ENCODE results near the gene VRTN.
"Not testable (repeated sequence)": the region's sequence is repeated elsewhere in the genome, so short reads cannot be mapped to it uniquely, and the experiment has no call there.

VRTN gene

GRCh38 chr14:74326369-74327152, 21.7 kb upstream of the VRTN start:
- Histone ChIP-seq H3K27me3 (replicated peaks in 2 of 5; ENCODE audit: control insufficient read depth in 4 of 5, insufficient read depth in 5 of 5, low read length in 4 of 5) (no peaks in the 10 kb centered on the region), H3K4me3 (ENCODE audit: control insufficient read depth in 1 of 7, extremely low read depth in 1 of 7, insufficient read depth in 4 of 7, low read depth in 2 of 7, low read length in 6 of 7) (no peak overlapping the region), H3K27ac (ENCODE audit: insufficient read depth in 1 of 2, low read depth in 1 of 2, low read length in 2 of 2, poor library complexity in 1 of 2, severe bottlenecking in 2 of 2) (no peak overlapping the region), H3K9me3 (ENCODE audit: control extremely low read depth in 1 of 5, control insufficient read depth in 4 of 5, insufficient read depth in 2 of 5, low read depth in 1 of 5, low read length in 4 of 5) (no peaks in the 10 kb centered on the region), H3K4me1 (ENCODE audit: control extremely low read depth in 1 of 4, control insufficient read depth in 4 of 4, insufficient read depth in 4 of 4, low read length in 3 of 4) (no peaks in the 10 kb centered on the region), H3K36me3 (ENCODE audit: control insufficient read depth in 4 of 4, insufficient read depth in 4 of 4, low read length in 3 of 4) (no peaks in the 10 kb centered on the region)
- ChIA-PET CTCF (interaction anchor here (1.6 kb wide), 1 partner anchor 33 kb away, joined by 6 read pairs; no protein-coding TSS in a partner anchor), POLR2A (interaction anchor here (0.6 kb wide), 1 partner anchor 14 kb away, joined by 3 read pairs; no protein-coding TSS in a partner anchor)
- 65% methylated on average over 5 of the region's 10 CpGs for WGBS (ENCODE audit: insufficient coverage)
- no peak for DNase-seq

DNA sequence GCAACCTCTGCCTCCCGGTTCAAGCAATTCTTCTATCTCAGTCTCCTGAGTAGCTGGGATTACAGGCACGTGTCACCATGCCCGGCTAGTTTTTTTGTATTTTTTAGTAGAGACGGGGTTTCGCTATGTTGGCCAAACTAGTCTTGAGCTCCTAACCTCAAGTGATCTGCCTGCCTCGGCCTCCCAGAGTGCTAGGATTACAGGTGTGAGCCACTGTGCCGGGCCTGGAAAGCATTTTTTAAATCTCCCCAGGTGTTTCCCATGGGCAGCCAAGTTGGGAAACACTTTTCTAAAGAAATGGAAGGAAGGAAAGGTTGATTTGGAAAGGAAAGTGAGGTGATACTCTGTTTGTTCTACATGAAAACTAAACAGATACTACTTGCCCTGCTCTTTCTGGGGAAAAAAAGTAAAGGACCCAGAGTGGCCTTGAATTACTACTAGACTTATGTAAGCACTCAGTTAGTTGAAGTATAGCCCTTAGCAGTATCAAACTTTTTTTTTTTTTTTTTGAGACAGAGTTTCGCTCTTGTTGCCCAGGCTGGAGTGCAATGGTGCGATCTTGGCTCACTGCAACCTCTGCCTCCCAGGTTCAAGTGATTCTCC, 18.2 kb upstream of the VRTN start:
- H3K36me3 ChIP-seq (ENCODE audit: control insufficient read depth in 4 of 4, insufficient read depth in 4 of 4, low read length in 3 of 4); DNase-seq; H3K4me3 ChIP-seq (ENCODE audit: control insufficient read depth in 1 of 7, extremely low read depth in 1 of 7, insufficient read depth in 4 of 7, low read depth in 2 of 7, low read length in 6 of 7); H3K27ac ChIP-seq (ENCODE audit: insufficient read depth in 1 of 2, low read depth in 1 of 2, low read length in 2 of 2, poor library complexity in 1 of 2, severe bottlenecking in 2 of 2); POLR2A ChIA-PET; H3K9me3 ChIP-seq (ENCODE audit: control extremely low read depth in 1 of 5, control insufficient read depth in 4 of 5, insufficient read depth in 2 of 5, low read depth in 1 of 5, low read length in 4 of 5); H3K4me1 ChIP-seq (ENCODE audit: control extremely low read depth in 1 of 4, control insufficient read depth in 4 of 4, insufficient read depth in 4 of 4, low read length in 3 of 4); H3K27me3 ChIP-seq (replicated peaks in 2 of 5; ENCODE audit: control insufficient read depth in 4 of 5, insufficient read depth in 5 of 5, low read length in 4 of 5): not testable (repeated sequence)
- CTCF ChIA-PET = interaction anchor here (0.6 to 1.1 kb wide), 2 partner anchors 11 to 91 kb away, joined by 3 read pairs; no protein-coding TSS in a partner anchor
- WGBS (ENCODE audit: insufficient coverage) = 100% methylated on average over 4 of the region's 9 CpGs

- Histone ChIP-seq H3K36me3 (ENCODE audit: control insufficient read depth in 4 of 4, insufficient read depth in 4 of 4, low read length in 3 of 4) (no peaks in the 10 kb centered on the region), H3K27me3 (replicated peaks in 2 of 5; ENCODE audit: control insufficient read depth in 4 of 5, insufficient read depth in 5 of 5, low read length in 4 of 5) (peaks cover 0 to 4% (median 0%) of the 10 kb centered on the region in 5 experiments), H3K27ac (ENCODE audit: insufficient read depth in 1 of 2, low read depth in 1 of 2, low read length in 2 of 2, poor library complexity in 1 of 2, severe bottlenecking in 2 of 2) (no peak overlapping the region), H3K9me3 (ENCODE audit: control extremely low read depth in 1 of 5, control insufficient read depth in 4 of 5, insufficient read depth in 2 of 5, low read depth in 1 of 5, low read length in 4 of 5) (no peaks in the 10 kb centered on the region), H3K4me1 (ENCODE audit: control extremely low read depth in 1 of 4, control insufficient read depth in 4 of 4, insufficient read depth in 4 of 4, low read length in 3 of 4) (no peaks in the 10 kb centered on the region), H3K4me3 (ENCODE audit: control insufficient read depth in 1 of 7, extremely low read depth in 1 of 7, insufficient read depth in 4 of 7, low read depth in 2 of 7, low read length in 6 of 7) (no peak overlapping the region)
- CTCF ChIA-PET = interaction anchor here (0.9 kb wide), 1 partner anchor 10 kb away, joined by 3 read pairs; no protein-coding TSS in a partner anchor
- DNase-seq = peak in 2 of 3 donors; percentile 13 to 17
- POLR2A ChIA-PET = no interaction called here
- 24% methylated on average over 2 of the region's 4 CpGs for WGBS (ENCODE audit: insufficient coverage)
Measured at GRCh38 chr14:74333909-74334308, 14.4 kb upstream of the VRTN start.

DNA sequence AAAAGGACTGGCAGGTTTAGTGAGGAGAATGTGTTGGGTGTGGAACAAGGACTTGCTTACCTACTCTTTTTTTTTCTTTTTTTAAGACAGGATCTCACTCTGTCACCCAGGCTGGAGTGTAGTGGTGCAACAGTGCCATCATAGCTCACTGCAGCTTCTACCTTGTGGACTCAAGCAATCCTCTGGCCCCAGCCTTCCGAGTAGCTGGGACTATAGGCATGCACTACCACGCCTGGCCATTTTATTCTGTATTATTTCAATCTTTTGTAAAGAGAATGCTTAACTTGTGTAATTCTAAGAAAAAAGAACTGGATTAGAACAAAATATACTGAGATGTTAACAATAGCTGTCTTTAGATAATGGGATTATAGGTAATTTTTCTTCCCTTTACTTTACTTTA, 1.9 kb upstream of the VRTN start:
- POLR2A ChIA-PET = no interaction called here
- no peaks in the 10 kb centered on the region for H3K27me3 ChIP-seq (replicated peaks in 2 of 5; ENCODE audit: control insufficient read depth in 4 of 5, insufficient read depth in 5 of 5, low read length in 4 of 5)

GRCh38 chr14:74347097-74347794, 1.0 kb upstream of the VRTN start:
- WGBS (ENCODE audit: insufficient coverage) = 100% methylated on average over 4 of the region's 7 CpGs
- H3K27me3 ChIP-seq (replicated peaks in 2 of 5; ENCODE audit: control insufficient read depth in 4 of 5, insufficient read depth in 5 of 5, low read length in 4 of 5) = no peaks in the 10 kb centered on the region
- no peak overlapping the region for H3K27ac ChIP-seq (ENCODE audit: insufficient read depth in 1 of 2, low read depth in 1 of 2, low read length in 2 of 2, poor library complexity in 1 of 2, severe bottlenecking in 2 of 2)
- no peaks in the 10 kb centered on the region for H3K36me3 ChIP-seq (ENCODE audit: control insufficient read depth in 4 of 4, insufficient read depth in 4 of 4, low read length in 3 of 4)
- CTCF ChIA-PET = interaction anchor here (1.3 kb wide), 1 partner anchor 42 kb away, joined by 3 read pairs; no protein-coding TSS in a partner anchor
- H3K4me3 ChIP-seq (ENCODE audit: control insufficient read depth in 1 of 7, extremely low read depth in 1 of 7, insufficient read depth in 4 of 7, low read depth in 2 of 7, low read length in 6 of 7) = no peak overlapping the region
- POLR2A ChIA-PET = no interaction called here
- peaks cover 0 to 3% (median 1%) of the 10 kb centered on the region in 4 experiments for H3K4me1 ChIP-seq (ENCODE audit: control extremely low read depth in 1 of 4, control insufficient read depth in 4 of 4, insufficient read depth in 4 of 4, low read length in 3 of 4)
- no peaks in the 10 kb centered on the region for H3K9me3 ChIP-seq (ENCODE audit: control extremely low read depth in 1 of 5, control insufficient read depth in 4 of 5, insufficient read depth in 2 of 5, low read depth in 1 of 5, low read length in 4 of 5)
- no peak for DNase-seq

More for the DNA sequence above, 1.9 kb upstream of the VRTN start:
- 100% methylated on average over 1 of the region's 2 CpGs for WGBS (ENCODE audit: insufficient coverage)
- CTCF ChIA-PET = no interaction called here
- Histone ChIP-seq H3K4me3 (ENCODE audit: control insufficient read depth in 1 of 7, extremely low read depth in 1 of 7, insufficient read depth in 4 of 7, low read depth in 2 of 7, low read length in 6 of 7) (no peak overlapping the region), H3K27ac (ENCODE audit: insufficient read depth in 1 of 2, low read depth in 1 of 2, low read length in 2 of 2, poor library complexity in 1 of 2, severe bottlenecking in 2 of 2) (no peak overlapping the region), H3K4me1 (ENCODE audit: control extremely low read depth in 1 of 4, control insufficient read depth in 4 of 4, insufficient read depth in 4 of 4, low read length in 3 of 4) (peaks cover 0 to 3% (median 1%) of the 10 kb centered on the region in 4 experiments), H3K9me3 (ENCODE audit: control extremely low read depth in 1 of 5, control insufficient read depth in 4 of 5, insufficient read depth in 2 of 5, low read depth in 1 of 5, low read length in 4 of 5) (no peaks in the 10 kb centered on the region), H3K36me3 (ENCODE audit: control insufficient read depth in 4 of 4, insufficient read depth in 4 of 4, low read length in 3 of 4) (no peaks in the 10 kb centered on the region)
- no peak for DNase-seq

DNA sequence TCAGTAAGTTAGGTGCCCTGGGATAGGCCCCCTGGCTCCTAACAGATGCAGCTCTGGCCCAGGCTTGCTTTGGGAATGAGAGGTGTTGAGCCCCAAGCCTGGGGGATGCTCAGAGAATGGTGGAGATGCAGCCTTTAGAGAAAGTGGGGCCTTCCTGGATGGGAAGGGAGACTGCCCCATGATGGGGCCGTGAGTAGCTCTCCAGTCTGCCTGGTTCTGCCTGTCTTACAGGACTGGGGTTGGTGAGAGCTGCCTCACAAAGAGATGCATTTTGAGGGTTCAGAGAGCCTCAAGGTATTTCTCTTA, 523 bp upstream of the VRTN start:
- Histone ChIP-seq H3K36me3 (ENCODE audit: control insufficient read depth in 4 of 4, insufficient read depth in 4 of 4, low read length in 3 of 4) (no peaks in the 10 kb centered on the region), H3K9me3 (ENCODE audit: control extremely low read depth in 1 of 5, control insufficient read depth in 4 of 5, insufficient read depth in 2 of 5, low read depth in 1 of 5, low read length in 4 of 5) (no peaks in the 10 kb centered on the region), H3K27ac (ENCODE audit: insufficient read depth in 1 of 2, low read depth in 1 of 2, low read length in 2 of 2, poor library complexity in 1 of 2, severe bottlenecking in 2 of 2) (no peak overlapping the region), H3K4me1 (ENCODE audit: control extremely low read depth in 1 of 4, control insufficient read depth in 4 of 4, insufficient read depth in 4 of 4, low read length in 3 of 4) (peaks cover 0 to 3% (median 1%) of the 10 kb centered on the region in 4 experiments), H3K27me3 (replicated peaks in 2 of 5; ENCODE audit: control insufficient read depth in 4 of 5, insufficient read depth in 5 of 5, low read length in 4 of 5) (no peaks in the 10 kb centered on the region), H3K4me3 (ENCODE audit: control insufficient read depth in 1 of 7, extremely low read depth in 1 of 7, insufficient read depth in 4 of 7, low read depth in 2 of 7, low read length in 6 of 7) (no peak overlapping the region)
- no peak for DNase-seq
- WGBS (ENCODE audit: insufficient coverage) = 100% methylated on average over 1 of the region's 1 CpG
- POLR2A ChIA-PET = no interaction called here
- CTCF ChIA-PET = interaction anchor here (1.3 kb wide), 1 partner anchor 43 kb away, joined by 3 read pairs; no protein-coding TSS in a partner anchor
